Mesendoderm (in vitro differentiated cells): ENCODE results near the gene RNF115.
"Not testable (repeated sequence)": the region's sequence is repeated elsewhere in the genome, so short reads cannot be mapped to it uniquely, and the experiment has no call there.

ENCODE experiments used
- DNase-seq: peaks from one replicate; pipeline ENCODE4 v3.0.0; 2013
- H2AK5ac ChIP-seq: 2 replicates; pipeline ENCODE4 v1.6.1; 2013; ENCODE audit warnings: low read length, inconsistent platforms
- H2BK120ac ChIP-seq: 2 replicates; pipeline ENCODE4 v1.6.1; 2013; ENCODE audit warnings: low read depth, mild to moderate bottlenecking, low read length, moderate library complexity, mixed read lengths
- H2BK15ac ChIP-seq: replicated peaks from 2 replicates; pipeline ENCODE4 v1.6.1; 2013; ENCODE audit warnings: low read depth, mild to moderate bottlenecking, moderate library complexity
- H2BK5ac ChIP-seq: 2 replicates; pipeline ENCODE4 v1.6.1; 2013; ENCODE audit warnings: low read length, inconsistent platforms
- H3K18ac ChIP-seq: 2 replicates; pipeline ENCODE4 v1.6.1; 2013; ENCODE audit warnings: mild to moderate bottlenecking, low read length, mixed read lengths
- H3K23ac ChIP-seq: one replicate; pipeline ENCODE4 v1.6.1; 2013; ENCODE audit warnings: low read length
- H3K27ac ChIP-seq: 2 replicates; pipeline ENCODE4 v1.5.1; 2013; ENCODE audit warnings: low read depth, mild to moderate bottlenecking, inconsistent platforms, low read length, moderate library complexity
- H3K27me3 ChIP-seq: 2 replicates; pipeline ENCODE4 v1.6.1; 2013; ENCODE audit warnings: low read length, control low read depth, mild to moderate bottlenecking, inconsistent platforms; ENCODE audit not compliant: insufficient read depth, poor library complexity
- H3K36me3 ChIP-seq: 2 replicates; pipeline ENCODE4 v1.6.1; 2013; ENCODE audit warnings: low read length, inconsistent platforms; ENCODE audit not compliant: control insufficient read depth, insufficient read depth
- H3K4ac ChIP-seq: one replicate; pipeline ENCODE4 v1.6.1; 2013; ENCODE audit warnings: low read depth, mild to moderate bottlenecking, low read length, moderate library complexity
- H3K4me1 ChIP-seq: 2 replicates; pipeline ENCODE4 v1.6.1; 2013; ENCODE audit warnings: low read depth, low read length, inconsistent platforms; ENCODE audit not compliant: control insufficient read depth
- H3K4me2 ChIP-seq: 2 replicates; pipeline ENCODE4 v1.6.1; 2013; ENCODE audit warnings: low read length
- H3K4me3 ChIP-seq: 2 replicates; pipeline ENCODE4 v1.5.1; 2013; ENCODE audit warnings: mild to moderate bottlenecking, low read length
- H3K56ac ChIP-seq: one replicate; pipeline ENCODE4 v1.6.1; 2013; ENCODE audit warnings: low read length
- H3K79me1 ChIP-seq: 2 replicates; pipeline ENCODE4 v1.6.1; 2013; ENCODE audit warnings: low read length, inconsistent platforms
- H3K79me2 ChIP-seq: 2 replicates; pipeline ENCODE4 v1.6.1; 2013; ENCODE audit warnings: mild to moderate bottlenecking, low read length; ENCODE audit not compliant: control insufficient read depth, insufficient read depth
- H3K9ac ChIP-seq: 2 replicates; pipeline ENCODE4 v1.6.1; 2013; ENCODE audit warnings: low read length, inconsistent platforms
- H4K5ac ChIP-seq: one replicate; pipeline ENCODE4 v1.6.1; 2013; ENCODE audit warnings: low read length
- H4K8ac ChIP-seq: one replicate; pipeline ENCODE4 v1.6.1; 2013; ENCODE audit warnings: low read depth, mild to moderate bottlenecking, control low read depth, low read length, moderate library complexity
- WGBS: extraction: QIAGEN DNeasy Blood & Tissue Kit; methylation state at CpG from one replicate; pipeline ENCODE4 v1.1.7; 2013; ENCODE audit warnings: low lambda C conversion rate, missing lambda C conversion rate; ENCODE audit not compliant: insufficient coverage; ENCODE audit errors: extremely low coverage; 5-methylcytosine and 5-hydroxymethylcytosine counted together

Gene RNF115

GRCh38 chr1:145719230-145720079 lies 104.4 kb downstream of the RNF115 start, which contains the start of gene CD160:
Gene CD160, plus strand, starts transcription at chr1:145719499. Its CDS starts 8,829 bp downstream, at chr1:145728328.
- no peak within 1 kb of the TSS for H3K56ac ChIP-seq
- H4K5ac ChIP-seq, result no peak within 1 kb of the TSS
- H3K79me1 ChIP-seq, result no peaks in the 10 kb centered on the region
- H3K18ac ChIP-seq, result no peak within 1 kb of the TSS
- H3K4me2 ChIP-seq, result no peak within 1 kb of the TSS
- peak; percentile 56 for DNase-seq
- H3K27me3 ChIP-seq, result no peaks in the 10 kb centered on the region
- no peak within 1 kb of the TSS for H3K9ac ChIP-seq
- H3K4me1 ChIP-seq, result no peaks in the 10 kb centered on the region
- no peak within 1 kb of the TSS for H3K23ac ChIP-seq
- no peak within 1 kb of the TSS for H3K4ac ChIP-seq
- no peak within 1 kb of the TSS for H4K8ac ChIP-seq
- no peaks in the 10 kb centered on the region for H3K79me2 ChIP-seq
- H3K36me3 ChIP-seq, result no peaks in the 10 kb centered on the region
- H2BK5ac ChIP-seq, result no peak within 1 kb of the TSS
- H2BK15ac ChIP-seq, result no peak within 1 kb of the TSS
- WGBS, result no CpG with 5 or more reads among the region's 12 CpGs
- H2BK120ac ChIP-seq, result no peak within 1 kb of the TSS
- no peak within 1 kb of the TSS for H3K4me3 ChIP-seq
- H3K27ac ChIP-seq, result no peak within 1 kb of the TSS
- no peak within 1 kb of the TSS for H2AK5ac ChIP-seq

GRCh38 chr1:145718465-145718864 lies 105.4 kb downstream of the RNF115 start:
- not testable (repeated sequence) for H3K9ac ChIP-seq, H3K4me1 ChIP-seq, H3K4me3 ChIP-seq, H2BK120ac ChIP-seq, H3K27ac ChIP-seq, DNase-seq, H3K23ac ChIP-seq, H2AK5ac ChIP-seq, H3K36me3 ChIP-seq, H3K4ac ChIP-seq, H3K4me2 ChIP-seq, H3K27me3 ChIP-seq, H3K56ac ChIP-seq, H2BK5ac ChIP-seq, H4K5ac ChIP-seq, H2BK15ac ChIP-seq, H4K8ac ChIP-seq, H3K79me1 ChIP-seq, H3K79me2 ChIP-seq, H3K18ac ChIP-seq
- no CpG with 5 or more reads among the region's 5 CpGs for WGBS

- no peaks in the 10 kb centered on the region for H3K4me1 ChIP-seq
- H2BK15ac ChIP-seq, result no peak overlapping the region
- H2BK5ac ChIP-seq, result no peak overlapping the region
- no peaks in the 10 kb centered on the region for H3K27me3 ChIP-seq
- H3K56ac ChIP-seq, result no peak overlapping the region
- no peaks in the 10 kb centered on the region for H3K36me3 ChIP-seq
- H4K8ac ChIP-seq, result no peak overlapping the region
- DNase-seq, result no peak
- H3K18ac ChIP-seq, result no peak overlapping the region
- H4K5ac ChIP-seq, result no peak overlapping the region
- WGBS, result no CpG with 5 or more reads among the region's 1 CpG
- H3K4ac ChIP-seq, result no peak overlapping the region
- H3K4me3 ChIP-seq, result no peak overlapping the region
- H3K27ac ChIP-seq, result no peak overlapping the region
- no peak overlapping the region for H2BK120ac ChIP-seq
- H3K79me1 ChIP-seq, result no peaks in the 10 kb centered on the region
- no peak overlapping the region for H2AK5ac ChIP-seq
- H3K9ac ChIP-seq, result no peak overlapping the region
- no peaks in the 10 kb centered on the region for H3K79me2 ChIP-seq
- peak overlapping the region; percentile 89 for H3K23ac ChIP-seq
- no peak overlapping the region for H3K4me2 ChIP-seq
Observed at GRCh38 chr1:145717833-145718232, 106.1 kb downstream of the RNF115 start.

- peak overlapping the region; percentile 3 for H3K23ac ChIP-seq
- H4K8ac ChIP-seq, result no peak overlapping the region
- no peak overlapping the region for H3K27ac ChIP-seq
- H2AK5ac ChIP-seq, result no peak overlapping the region
- no peaks in the 10 kb centered on the region for H3K79me1 ChIP-seq
- H3K9ac ChIP-seq, result no peak overlapping the region
- H3K4me3 ChIP-seq, result no peak overlapping the region
- no peak overlapping the region for H2BK15ac ChIP-seq
- no peak overlapping the region for H4K5ac ChIP-seq
- peak; percentile 46 for DNase-seq
- no CpG with 5 or more reads among the region's 10 CpGs for WGBS
- H3K56ac ChIP-seq, result peak overlapping the region; percentile 62
- no peak overlapping the region for H2BK120ac ChIP-seq
- no peaks in the 10 kb centered on the region for H3K27me3 ChIP-seq
- H3K4me1 ChIP-seq, result no peaks in the 10 kb centered on the region
- H3K4me2 ChIP-seq, result no peak overlapping the region
- H3K4ac ChIP-seq, result no peak overlapping the region
- no peak overlapping the region for H2BK5ac ChIP-seq
- H3K79me2 ChIP-seq, result no peaks in the 10 kb centered on the region
- no peaks in the 10 kb centered on the region for H3K36me3 ChIP-seq
- H3K18ac ChIP-seq, result no peak overlapping the region
Observed at GRCh38 chr1:145716641-145717345, 107.1 kb downstream of the RNF115 start.

- Histone ChIP-seq H3K36me3 (no peaks in the 10 kb centered on the region), H4K8ac (no peak overlapping the region), H3K4ac (no peak overlapping the region), H2BK120ac (no peak overlapping the region), H3K56ac (no peak overlapping the region), H3K23ac (no peak overlapping the region), H3K4me2 (no peak overlapping the region), H4K5ac (no peak overlapping the region), H3K9ac (no peak overlapping the region), H3K79me1 (no peaks in the 10 kb centered on the region), H3K27me3 (no peaks in the 10 kb centered on the region), H2BK15ac (no peak overlapping the region), H3K79me2 (no peaks in the 10 kb centered on the region), H3K18ac (no peak overlapping the region), H2AK5ac (no peak overlapping the region), H3K4me1 (no peaks in the 10 kb centered on the region), H2BK5ac (no peak overlapping the region), H3K27ac (no peak overlapping the region), H3K4me3 (no peak overlapping the region)
- WGBS, result no CpG with 5 or more reads among the region's 6 CpGs
- DNase-seq, result no peak
Observed at GRCh38 chr1:145714524-145715111, 109.3 kb downstream of the RNF115 start.
